ENCODE data around the gene YOD1.

Gene YOD1

DNA sequence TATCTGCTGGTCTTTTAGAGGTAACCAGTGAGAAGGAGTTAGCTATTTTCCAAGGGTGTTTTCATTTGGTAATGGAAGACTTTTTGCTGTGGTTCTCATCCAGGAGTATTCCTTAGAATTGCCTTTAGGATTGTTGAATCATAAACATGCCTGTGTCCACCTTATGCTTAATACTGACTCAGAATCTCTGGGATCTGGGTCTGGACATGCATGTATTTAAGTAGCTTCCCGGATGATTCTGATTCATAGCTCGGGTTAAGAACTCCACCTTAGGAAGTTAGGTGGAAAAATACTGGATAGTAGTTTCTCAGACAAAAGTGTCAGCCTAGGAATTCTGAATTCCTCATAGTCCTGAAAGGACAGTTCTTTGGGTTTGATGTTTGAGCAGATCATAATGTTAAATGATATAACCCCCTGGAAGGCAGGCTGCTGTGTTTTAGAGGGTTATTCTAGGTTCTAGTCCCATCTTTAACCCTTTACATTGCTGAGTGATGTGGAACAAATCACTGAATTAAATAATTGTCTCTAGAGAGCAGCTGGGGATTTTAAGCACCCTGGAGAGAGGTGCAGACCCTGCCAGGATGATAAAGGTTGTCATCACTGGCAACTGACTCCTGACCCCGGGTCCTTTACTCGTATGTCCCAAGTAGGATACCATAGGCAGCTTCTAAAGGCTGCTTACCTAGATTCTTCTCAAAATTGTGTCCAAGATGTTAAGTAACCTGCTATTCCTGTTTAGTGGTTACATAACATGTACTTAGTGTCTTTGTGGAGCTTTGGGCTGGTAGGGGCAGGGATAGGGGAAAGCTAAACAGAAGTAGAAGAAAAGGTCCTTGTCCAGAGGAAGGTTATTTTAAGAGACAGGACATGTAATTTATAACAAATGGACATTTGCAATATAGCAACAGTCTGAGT is 23.2 kb upstream of the YOD1 start:
- in situ Hi-C loops (cut with HindIII; ENCODE audit: low sequenced_read_pairs), result loop anchor here (25.0 kb wide), 1 partner anchor 338 kb away; no protein-coding TSS in a partner anchor

DNA sequence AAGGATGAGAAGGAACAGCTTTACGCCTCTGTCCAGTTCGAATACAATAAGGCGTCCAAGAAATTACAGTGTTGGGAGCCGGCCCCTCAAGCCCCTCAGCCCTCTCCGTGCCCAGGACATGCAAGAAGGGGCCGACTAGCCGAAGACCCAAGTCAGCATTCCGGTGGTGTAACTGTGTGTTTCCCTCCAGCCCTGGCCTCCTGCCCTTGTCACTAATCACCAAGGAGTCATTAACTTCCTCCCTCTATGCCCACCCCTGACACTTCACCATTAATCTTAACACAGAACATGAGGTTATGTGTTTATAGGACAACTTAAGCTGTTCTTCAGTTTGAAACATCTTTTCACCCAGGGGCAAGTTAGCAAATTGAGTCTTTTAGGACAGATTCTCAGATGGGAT is 21.2 kb upstream of the YOD1 start:
- in situ Hi-C loops (cut with HindIII; ENCODE audit: low sequenced_read_pairs), result loop anchor here (25.0 kb wide), 1 partner anchor 340 kb away; no protein-coding TSS in a partner anchor

- in situ Hi-C loops (cut with HindIII; ENCODE audit: low sequenced_read_pairs), result loop anchor here (25.0 kb wide), 1 partner anchor 341 kb away; no protein-coding TSS in a partner anchor
Observed at GRCh38 chr1:207071426-207071825, 20.4 kb upstream of the YOD1 start.

DNA sequence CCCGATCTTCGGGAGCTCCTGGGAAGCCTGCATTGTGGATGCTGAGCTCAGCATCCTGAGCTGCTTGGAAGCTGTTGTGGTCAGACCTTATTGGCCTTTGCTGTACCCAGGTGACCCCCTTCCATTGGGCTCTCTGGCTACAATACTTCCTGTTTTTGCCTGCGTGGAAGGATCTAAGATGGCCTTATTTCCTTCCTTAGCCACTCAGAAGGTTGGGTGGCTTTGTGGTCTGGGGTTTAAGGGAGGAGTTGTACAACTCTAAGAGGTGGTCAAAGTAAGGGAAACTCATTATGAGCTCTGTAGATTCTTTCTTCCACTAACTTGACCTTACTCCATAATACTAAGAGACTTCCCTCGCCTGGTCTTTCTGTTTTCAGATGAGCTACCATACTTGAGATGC is 19.8 kb upstream of the YOD1 start:
- in situ Hi-C loops (cut with HindIII; ENCODE audit: low sequenced_read_pairs), result loop anchor here (25.0 kb wide), 1 partner anchor 341 kb away; no protein-coding TSS in a partner anchor

- in situ Hi-C loops (cut with HindIII; ENCODE audit: low sequenced_read_pairs), result loop anchor here (25.0 kb wide), 1 partner anchor 342 kb away; no protein-coding TSS in a partner anchor
Observed at GRCh38 chr1:207069858-207070506, 19.0 kb upstream of the YOD1 start.

- in situ Hi-C loops (cut with HindIII; ENCODE audit: low sequenced_read_pairs), result loop anchor here (25.0 kb wide), 1 partner anchor 343 kb away; no protein-coding TSS in a partner anchor
Observed at GRCh38 chr1:207069061-207069460, 18.1 kb upstream of the YOD1 start.

- in situ Hi-C loops (cut with HindIII; ENCODE audit: low sequenced_read_pairs), result loop anchor here (25.0 kb wide), 1 partner anchor 345 kb away; no protein-coding TSS in a partner anchor
Observed at GRCh38 chr1:207067665-207068064, 16.7 kb upstream of the YOD1 start.

GRCh38 chr1:207067185-207067584 is 16.2 kb upstream of the YOD1 start:
- in situ Hi-C loops (cut with HindIII; ENCODE audit: low sequenced_read_pairs), result loop anchor here (25.0 kb wide), 1 partner anchor 345 kb away; no protein-coding TSS in a partner anchor

GRCh38 chr1:207064561-207064960 is 13.6 kb upstream of the YOD1 start:
- in situ Hi-C loops (cut with HindIII; ENCODE audit: low sequenced_read_pairs), result loop anchor here (25.0 kb wide), 1 partner anchor 348 kb away; no protein-coding TSS in a partner anchor

DNA sequence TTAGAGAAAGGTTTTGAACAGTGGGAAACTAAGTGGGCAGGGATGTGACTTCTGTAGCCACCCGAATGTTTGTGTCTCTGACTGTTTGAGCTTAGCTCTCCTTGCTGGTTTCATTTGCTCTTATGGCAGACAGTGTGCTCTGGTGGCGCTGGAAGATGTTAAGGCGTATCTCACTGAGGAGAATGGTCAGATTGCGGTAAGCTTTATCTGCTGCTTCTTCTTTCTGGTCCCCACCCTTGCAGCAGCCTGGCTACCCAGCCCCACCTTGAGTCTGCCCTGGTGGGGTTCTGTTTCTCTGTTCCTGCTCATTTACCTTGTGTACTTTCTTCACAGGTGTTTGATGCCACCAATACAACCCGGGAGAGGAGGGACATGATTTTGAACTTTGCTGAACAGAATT is 12.0 kb upstream of the YOD1 start:
- in situ Hi-C loops (cut with HindIII; ENCODE audit: low sequenced_read_pairs), result loop anchor here (25.0 kb wide), 1 partner anchor 349 kb away; no protein-coding TSS in a partner anchor

GRCh38 chr1:207062058-207062457 is 11.1 kb upstream of the YOD1 start:
- in situ Hi-C loops (cut with HindIII; ENCODE audit: low sequenced_read_pairs), result loop anchor here (25.0 kb wide), 1 partner anchor 350 kb away; no protein-coding TSS in a partner anchor

DNA sequence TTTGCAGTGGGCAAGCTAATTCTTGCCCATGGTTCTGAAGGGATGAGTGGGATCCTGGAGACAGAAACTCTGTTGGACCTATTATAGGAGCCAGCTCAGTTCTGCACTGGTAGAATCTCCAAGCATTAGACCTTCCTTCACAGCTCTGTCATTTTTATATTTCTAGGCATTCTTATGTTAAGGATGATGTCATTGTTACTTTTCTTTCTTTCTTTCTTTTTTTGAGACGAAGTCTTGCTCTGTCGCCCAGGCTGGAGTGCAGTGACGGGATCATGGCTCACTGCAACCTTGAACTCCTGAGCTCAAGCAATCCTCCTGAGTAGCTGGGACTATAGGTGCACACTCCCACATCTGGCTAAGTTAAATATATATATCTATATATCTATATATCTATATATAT is 9.6 kb upstream of the YOD1 start:
- in situ Hi-C loops (cut with HindIII; ENCODE audit: low sequenced_read_pairs), result loop anchor here (25.0 kb wide), 1 partner anchor 352 kb away; no protein-coding TSS in a partner anchor

DNA sequence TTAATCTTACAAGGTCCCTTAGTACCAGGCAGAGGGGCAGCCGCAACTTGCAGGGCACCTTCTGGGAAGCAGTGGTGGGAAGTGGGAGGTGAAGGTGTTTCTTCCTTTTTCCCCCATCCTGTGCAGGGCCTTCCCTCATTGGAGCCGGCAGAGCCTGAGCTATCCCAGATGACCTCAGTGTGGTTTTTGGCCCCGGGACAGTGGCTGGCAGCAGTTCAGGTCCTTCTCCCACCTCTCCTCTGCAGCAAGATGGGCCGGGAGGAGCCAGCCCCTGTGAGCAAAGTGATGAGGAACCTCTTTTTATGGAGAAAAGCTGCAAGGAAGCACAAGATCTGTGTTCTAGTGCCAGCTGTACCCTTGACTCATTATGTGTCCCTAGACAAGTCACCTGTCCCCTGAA is 8.9 kb upstream of the YOD1 start:
- in situ Hi-C loops (cut with HindIII; ENCODE audit: low sequenced_read_pairs), result loop anchor here (25.0 kb wide), 1 partner anchor 352 kb away; no protein-coding TSS in a partner anchor

DNA sequence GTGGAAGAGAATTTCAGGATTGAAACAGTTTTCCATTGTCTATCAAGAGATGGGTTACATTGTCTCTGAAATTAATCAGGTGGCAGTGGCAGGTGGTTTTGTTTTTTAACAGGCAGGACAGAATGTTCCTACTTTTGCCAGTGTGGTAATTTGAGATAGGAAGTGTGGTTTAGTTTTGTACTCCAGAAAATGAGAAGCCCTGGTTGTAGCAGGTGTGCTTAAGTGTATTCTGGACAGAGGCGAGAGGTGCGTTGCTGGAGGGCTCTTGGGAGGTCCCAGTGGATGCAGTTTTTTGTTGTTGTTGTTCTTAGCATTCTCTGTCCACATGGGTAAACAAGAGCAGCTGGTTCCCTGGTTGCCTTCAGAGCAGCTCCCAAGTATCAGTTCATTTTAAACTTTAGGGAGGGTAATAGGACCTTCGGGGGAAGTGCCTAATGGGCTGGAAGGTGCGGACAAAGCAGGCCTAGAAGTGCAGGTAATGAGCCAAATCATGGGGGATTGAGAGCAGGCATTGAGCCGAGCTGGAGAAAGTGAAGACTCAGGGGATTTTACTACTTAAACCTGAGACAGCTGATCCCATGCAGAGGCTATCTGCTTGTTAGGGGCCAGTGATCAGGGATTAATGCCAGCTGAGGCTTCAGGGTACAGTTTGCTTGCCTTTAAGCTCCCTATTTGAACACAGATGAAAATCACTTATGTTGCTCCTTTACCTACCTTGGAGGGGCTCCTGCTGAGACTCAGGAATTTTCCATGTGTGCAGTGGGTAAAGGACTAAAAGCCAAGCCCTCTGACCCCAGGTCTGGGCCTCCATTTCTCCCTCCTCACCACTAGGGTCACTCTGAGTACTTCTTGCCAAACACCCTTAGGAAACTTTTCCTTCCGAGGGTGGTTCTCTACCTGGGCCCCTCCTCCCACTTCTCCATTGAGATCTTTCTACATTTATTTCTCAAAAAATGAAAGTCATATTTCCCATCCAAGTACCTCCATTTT is 8.2 kb upstream of the YOD1 start:
- in situ Hi-C loops (cut with HindIII; ENCODE audit: low sequenced_read_pairs), result loop anchor here (25.0 kb wide), 1 partner anchor 353 kb away; no protein-coding TSS in a partner anchor

- in situ Hi-C loops (cut with HindIII; ENCODE audit: low sequenced_read_pairs), result loop anchor here (25.0 kb wide), 1 partner anchor 354 kb away; no protein-coding TSS in a partner anchor
Observed at GRCh38 chr1:207058252-207058651, 7.2 kb upstream of the YOD1 start.

DNA sequence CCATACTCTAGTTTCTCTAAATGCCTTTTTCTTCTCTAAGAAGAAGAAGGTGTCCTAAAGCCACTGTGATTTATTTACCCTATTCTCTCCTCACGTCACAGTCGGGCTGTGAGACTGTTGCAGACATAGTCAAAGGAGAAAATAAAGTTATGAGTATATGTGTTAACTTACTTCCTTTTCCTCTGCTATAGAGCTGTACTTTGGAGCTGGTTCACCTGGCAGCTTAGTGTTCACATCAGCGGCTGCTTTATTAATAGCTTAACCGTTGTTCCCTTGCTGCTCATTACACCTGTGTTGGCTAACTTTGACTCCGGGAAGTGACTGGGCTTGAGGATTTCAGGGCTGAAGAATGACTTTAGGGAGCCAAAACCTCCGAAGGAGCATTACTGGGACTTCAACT is 5.7 kb upstream of the YOD1 start:
- in situ Hi-C loops (cut with HindIII; ENCODE audit: low sequenced_read_pairs), result loop anchor here (25.0 kb wide), 1 partner anchor 356 kb away; no protein-coding TSS in a partner anchor

DNA sequence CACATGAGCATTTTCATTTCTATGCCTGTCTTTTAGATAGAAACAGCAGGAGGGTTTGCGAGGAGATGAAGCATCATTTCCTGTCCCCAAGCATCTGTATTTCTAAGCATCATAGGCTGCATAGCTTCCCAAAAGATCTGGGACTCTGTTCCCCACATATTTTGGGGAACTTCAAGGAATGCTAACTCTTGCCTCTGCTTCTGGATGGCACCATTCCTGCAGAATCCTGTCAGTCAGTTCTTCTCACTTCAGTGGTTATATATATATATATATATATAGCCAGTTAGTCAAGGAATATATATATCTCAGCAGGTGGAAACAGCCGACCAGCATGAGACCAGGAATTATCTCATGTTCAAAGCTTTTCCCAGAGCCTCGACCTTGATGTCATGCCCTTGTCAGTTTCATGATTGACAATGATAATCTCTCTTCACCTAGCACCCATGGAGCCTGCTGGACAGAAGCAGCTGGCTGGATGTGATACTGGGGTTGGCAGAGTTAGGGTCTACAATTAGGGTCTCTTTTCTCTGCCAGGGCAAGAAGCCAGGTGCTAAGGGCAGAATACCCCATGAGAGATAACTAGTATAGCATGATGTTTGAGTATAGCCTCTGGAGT is 4.5 kb upstream of the YOD1 start:
- in situ Hi-C loops (cut with HindIII; ENCODE audit: low sequenced_read_pairs), result loop anchor here (25.0 kb wide), 1 partner anchor 357 kb away; no protein-coding TSS in a partner anchor

- in situ Hi-C loops (cut with HindIII; ENCODE audit: low sequenced_read_pairs), result loop anchor here (25.0 kb wide), 1 partner anchor 358 kb away; no protein-coding TSS in a partner anchor
Observed at GRCh38 chr1:207054491-207054890, 3.5 kb upstream of the YOD1 start.
